Astrocyte of the cerebellum (primary cell): ENCODE results near the gene EPSTI1.
"Not testable (repeated sequence)": the region's sequence is repeated elsewhere in the genome, so short reads cannot be mapped to it uniquely, and the experiment has no call there.

Experiments used
- DNase-seq: peaks from one replicate; pipeline ENCODE4 v3.0.0-alpha.2; 2011; ENCODE audit warnings: low read depth
- H3K4me3 ChIP-seq: 2 replicates; pipeline ENCODE4 v1.5.1; 2011; ENCODE audit warnings: mild to moderate bottlenecking, low read depth, low read length, moderate library complexity
- in situ Hi-C: cut with HindIII; loops from 2 replicates; pipeline ENCODE4 v1.10.0; 2017; ENCODE audit warnings: low sequenced_read_pairs
- TF ChIP-seq, protein P1 (sequence below): IDR thresholded peaks from 2 replicates; pipeline ENCODE4 v1.5.1; 2012; ENCODE audit warnings: low read length, low read depth, moderate library complexity, mild to moderate bottlenecking; ENCODE audit errors: missing control alignments

Gene EPSTI1

DNA sequence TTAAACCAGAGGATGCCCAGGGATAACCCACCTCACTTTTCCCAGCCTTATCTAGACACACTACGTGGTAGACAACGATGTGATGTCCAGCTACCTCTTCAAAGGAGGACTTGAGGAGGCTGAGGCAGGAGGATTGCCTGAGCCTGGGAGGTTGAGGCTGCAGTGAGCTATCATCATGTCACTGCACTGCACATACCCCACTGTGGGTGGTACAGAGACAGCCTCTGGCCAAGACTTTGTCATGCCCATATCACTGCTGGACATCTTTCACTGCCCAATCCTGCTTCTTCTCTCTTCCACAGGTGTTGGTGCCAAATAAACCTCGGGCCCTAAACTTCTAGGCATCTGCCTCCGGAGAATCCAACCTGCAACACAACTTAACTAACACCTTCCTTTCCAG, 124.8 kb downstream of the EPSTI1 start:
- no peak overlapping the region for H3K4me3 ChIP-seq
- DNase-seq, result no peak
- in situ Hi-C loops, result no loop called here
- TF ChIP-seq, protein P1, sequence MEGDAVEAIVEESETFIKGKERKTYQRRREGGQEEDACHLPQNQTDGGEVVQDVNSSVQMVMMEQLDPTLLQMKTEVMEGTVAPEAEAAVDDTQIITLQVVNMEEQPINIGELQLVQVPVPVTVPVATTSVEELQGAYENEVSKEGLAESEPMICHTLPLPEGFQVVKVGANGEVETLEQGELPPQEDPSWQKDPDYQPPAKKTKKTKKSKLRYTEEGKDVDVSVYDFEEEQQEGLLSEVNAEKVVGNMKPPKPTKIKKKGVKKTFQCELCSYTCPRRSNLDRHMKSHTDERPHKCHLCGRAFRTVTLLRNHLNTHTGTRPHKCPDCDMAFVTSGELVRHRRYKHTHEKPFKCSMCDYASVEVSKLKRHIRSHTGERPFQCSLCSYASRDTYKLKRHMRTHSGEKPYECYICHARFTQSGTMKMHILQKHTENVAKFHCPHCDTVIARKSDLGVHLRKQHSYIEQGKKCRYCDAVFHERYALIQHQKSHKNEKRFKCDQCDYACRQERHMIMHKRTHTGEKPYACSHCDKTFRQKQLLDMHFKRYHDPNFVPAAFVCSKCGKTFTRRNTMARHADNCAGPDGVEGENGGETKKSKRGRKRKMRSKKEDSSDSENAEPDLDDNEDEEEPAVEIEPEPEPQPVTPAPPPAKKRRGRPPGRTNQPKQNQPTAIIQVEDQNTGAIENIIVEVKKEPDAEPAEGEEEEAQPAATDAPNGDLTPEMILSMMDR, result no peak

DNA sequence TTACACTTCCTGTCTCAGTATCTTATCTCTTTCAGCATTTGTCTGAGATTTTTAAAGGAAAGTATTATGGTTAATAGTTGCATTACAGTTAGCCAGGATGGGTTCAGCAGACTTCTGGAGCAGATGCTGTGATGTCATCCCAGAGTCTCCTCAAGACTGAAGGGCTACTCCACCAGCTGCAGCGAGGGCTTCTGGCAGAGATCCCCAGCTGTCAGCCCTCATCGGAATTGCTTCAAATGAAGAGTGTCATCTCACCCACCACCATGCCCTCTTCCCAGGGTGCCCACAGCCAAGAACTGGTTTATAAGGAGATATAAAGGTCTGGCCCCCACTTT, 126.3 kb downstream of the EPSTI1 start:
- TF ChIP-seq, protein P1, result no peak
- H3K4me3 ChIP-seq, result no peak overlapping the region
- DNase-seq, result no peak
- in situ Hi-C loops, result no loop called here

DNA sequence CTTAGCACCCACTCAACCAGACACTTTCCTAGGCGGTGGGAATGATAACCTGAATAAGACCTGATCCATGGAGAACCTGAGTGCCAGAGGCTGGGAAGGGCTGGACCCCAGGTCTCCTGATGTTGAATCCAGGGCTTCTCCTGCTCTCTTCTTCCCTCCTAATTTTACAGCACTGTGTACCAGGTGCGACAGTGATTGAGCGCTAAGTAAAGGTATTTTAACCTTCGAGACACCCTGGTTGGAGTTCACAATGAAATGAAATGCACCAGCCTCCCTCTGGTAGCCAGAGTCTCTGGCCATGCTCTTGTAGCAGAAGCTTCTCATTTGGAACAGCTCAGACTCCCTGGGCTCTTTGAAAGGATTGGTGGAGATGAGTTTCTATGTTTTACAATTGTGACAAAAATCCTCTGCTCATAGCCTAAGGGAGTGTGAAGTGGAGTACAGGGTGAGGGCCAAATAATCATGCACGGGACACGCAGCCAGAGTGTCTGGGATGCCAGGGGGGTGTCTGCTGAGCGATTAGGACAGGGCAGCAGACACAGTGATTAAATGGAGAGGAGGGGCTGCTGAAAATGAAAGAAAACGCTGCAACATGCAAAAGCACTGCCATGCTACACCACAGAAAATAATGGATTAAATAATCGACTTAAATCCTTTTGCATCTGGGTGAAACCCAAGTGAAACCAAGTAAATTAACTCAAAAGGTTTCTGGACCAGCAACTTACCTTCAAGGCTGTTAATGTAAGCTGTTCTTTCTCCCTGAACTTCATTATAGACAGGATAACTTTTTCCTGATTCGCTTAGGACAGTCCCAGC, 126.9 kb downstream of the EPSTI1 start:
- TF ChIP-seq, protein P1, result no peak

DNA sequence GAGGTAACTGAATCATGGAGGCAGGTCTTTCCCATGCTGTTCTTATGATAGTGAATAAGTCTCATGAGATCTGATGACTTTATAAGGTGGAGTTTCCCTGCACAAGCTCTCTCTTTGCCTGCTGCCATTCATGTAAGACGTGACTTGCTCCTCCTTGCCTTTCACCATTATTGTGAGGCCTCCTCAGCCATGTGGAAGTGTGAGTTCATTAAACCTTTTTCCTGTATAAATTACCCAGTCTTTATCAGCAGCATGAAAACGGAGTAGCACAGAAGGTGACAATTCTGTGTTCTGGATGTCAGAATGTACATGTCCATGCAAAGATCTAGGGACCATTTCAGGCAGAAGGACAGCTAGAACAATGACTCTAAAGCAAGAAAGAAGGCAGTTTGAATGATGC, 129.7 kb downstream of the EPSTI1 start:
- DNase-seq, in situ Hi-C loops, H3K4me3 ChIP-seq: not testable (repeated sequence)

More for the DNA sequence above, 126.9 kb downstream of the EPSTI1 start:
- no peak for DNase-seq
- in situ Hi-C loops, result no loop called here
- H3K4me3 ChIP-seq, result no peak overlapping the region

DNA sequence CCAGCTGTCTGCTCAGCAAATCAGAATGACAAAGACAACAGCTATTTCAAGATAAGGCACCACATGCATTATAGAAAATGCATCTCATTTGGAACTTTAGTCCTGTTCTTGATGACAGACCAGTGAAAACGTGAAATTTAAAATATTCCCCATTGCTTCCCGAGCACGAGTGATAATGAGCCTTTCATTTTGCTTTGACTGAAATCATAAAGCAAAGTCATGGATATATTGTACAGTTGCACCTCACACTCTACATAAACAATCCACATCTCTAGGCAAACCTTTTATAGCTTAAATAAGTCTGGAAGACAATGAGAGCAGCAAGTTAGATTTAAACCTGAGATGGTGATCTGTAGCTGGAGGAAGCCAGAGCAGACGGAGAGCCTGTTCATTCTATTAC, 131.6 kb downstream of the EPSTI1 start:
- H3K4me3 ChIP-seq, result no peak overlapping the region
- TF ChIP-seq, protein P1, result no peak
- DNase-seq, result no peak
- in situ Hi-C loops, result no loop called here

DNA sequence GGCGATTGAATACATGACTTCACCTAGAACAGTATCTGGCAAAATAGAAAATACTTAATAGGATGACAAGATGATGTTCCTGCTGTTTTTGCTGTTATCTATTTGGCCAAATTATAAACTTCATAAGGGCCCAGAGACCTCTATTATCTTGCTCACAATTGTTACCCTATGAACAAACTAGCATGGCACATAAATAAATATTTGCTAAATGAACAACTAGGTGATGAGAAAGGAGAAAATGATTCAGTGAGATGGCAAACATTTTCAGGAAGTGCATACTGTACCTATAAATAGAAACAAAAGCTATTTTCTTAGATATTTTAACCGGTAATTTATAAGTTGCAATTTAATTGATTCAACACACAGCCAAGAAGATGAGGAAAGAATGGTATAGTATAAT, 132.3 kb downstream of the EPSTI1 start:
- H3K4me3 ChIP-seq, result no peak overlapping the region
- TF ChIP-seq, protein P1, result no peak
- in situ Hi-C loops, result no loop called here
- DNase-seq, result no peak

DNA sequence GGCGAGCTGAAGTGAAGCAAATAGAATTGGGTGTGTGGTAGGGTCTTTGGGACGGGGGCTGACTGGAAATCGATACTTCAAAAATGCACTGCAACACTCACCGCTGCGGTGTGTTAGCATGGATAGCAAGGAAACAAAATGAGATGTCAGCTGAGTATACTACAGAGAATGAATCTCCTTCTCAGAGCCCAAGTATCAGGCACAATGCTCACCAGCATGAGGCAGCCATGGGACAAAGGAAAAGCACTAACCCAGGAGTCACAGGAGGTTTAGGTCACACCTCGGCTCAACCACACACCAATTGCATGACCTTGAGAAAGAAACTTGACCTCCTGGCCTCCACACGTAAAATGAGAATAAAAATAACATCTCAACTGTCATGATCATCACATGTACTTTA, 136.6 kb downstream of the EPSTI1 start:
- in situ Hi-C loops, result no loop called here

More for the DNA sequence above, 136.6 kb downstream of the EPSTI1 start:
- no peak overlapping the region for H3K4me3 ChIP-seq
- DNase-seq, result no peak
- TF ChIP-seq, protein P1, result no peak
